ENCODE measurements around the gene MRPL3.

GRCh38 chr3:131491775-131492174 lies 11.0 kb downstream of the MRPL3 start:
- TF ChIP-seq ZNF274 (IDR thresholded peaks at IDR 0.05; ENCODE audit: low read depth, low read length) (no peak), YY1 (IDR thresholded peaks at IDR 0.05; ENCODE audit: insufficient read depth, insufficient read length) (no peak), SUZ12 (IDR thresholded peaks at IDR 0.05; ENCODE audit: extremely low read depth, insufficient read depth, insufficient read length) (no peak)

Measured in NT2/D1 (cell line).